Measurements from ENCODE around the gene RCHY1. TPM values are rescaled to one million over a fixed set of nuclear protein-coding genes. Genes with fewer than 3 reads are reported as not detected.
"Not testable (repeated sequence)": the region's sequence is repeated elsewhere in the genome, so short reads cannot be mapped to it uniquely, and the experiment has no call there.

The RCHY1 gene
- total RNA-seq, 2 experiments from 2014 or later = 35.6 to 35.7 TPM

DNA sequence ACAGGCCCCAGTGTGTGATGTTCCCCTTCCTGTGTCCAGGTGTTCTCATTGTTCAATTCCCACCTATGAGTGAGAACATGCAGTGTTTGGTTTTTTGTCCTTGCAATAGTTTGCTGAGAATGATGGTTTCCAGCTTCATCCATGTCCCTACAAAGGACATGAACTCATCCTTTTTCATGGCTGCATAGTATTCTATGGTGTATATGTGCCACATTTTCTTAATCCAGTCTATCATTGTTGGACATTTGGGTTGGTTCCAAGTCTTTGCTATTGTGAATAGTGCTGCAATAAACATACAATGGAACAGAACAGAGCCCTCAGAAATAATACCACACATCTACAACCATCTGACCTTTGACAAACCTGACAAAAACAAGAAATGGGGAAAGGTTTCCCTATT is 19.7 kb upstream of the RCHY1 start:
- peaks cover 49% of the 10 kb centered on the region for H3K36me3 Mint-ChIP-seq (ENCODE audit: low read depth)
- DNase-seq, CTCF ChIA-PET, H3K27me3 Mint-ChIP-seq, H3K4me3 Mint-ChIP-seq, POLR2A ChIA-PET, H3K4me1 Mint-ChIP-seq, H3K27ac Mint-ChIP-seq: not testable (repeated sequence)
- H3K9me3 Mint-ChIP-seq = peaks cover 16% of the 10 kb centered on the region

DNA sequence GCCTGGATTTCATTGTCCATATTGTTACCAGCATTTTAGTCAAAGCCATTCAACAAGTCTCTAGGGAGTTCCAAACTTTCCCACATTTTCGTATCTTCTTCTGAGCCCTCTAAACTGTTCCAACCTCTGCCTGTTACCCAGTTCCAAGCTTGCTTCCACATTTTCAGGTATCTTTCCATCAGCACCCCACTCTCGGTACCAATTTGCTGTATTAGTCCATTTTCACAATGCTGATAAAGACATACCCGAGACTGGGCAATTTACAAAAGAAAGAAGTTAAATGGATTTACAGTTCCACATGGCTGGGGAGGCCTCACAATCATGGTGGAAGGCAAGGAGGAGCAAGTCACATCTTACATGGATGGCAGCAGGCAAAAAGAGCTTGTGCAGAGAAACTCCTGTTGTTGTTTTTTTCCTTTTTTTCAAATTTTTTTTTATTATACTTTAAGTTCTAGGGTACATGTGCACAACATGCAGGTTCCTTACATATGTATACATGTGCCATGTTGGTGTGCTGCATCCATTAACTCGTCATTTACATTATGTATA is 19.2 kb upstream of the RCHY1 start:
- H3K27me3 Mint-ChIP-seq, DNase-seq, H3K4me3 Mint-ChIP-seq, H3K4me1 Mint-ChIP-seq, H3K27ac Mint-ChIP-seq, CTCF ChIA-PET, POLR2A ChIA-PET: not testable (repeated sequence)
- Mint-ChIP-seq H3K9me3 (peaks cover 16% of the 10 kb centered on the region), H3K36me3 (ENCODE audit: low read depth) (peaks cover 49% of the 10 kb centered on the region)

DNA sequence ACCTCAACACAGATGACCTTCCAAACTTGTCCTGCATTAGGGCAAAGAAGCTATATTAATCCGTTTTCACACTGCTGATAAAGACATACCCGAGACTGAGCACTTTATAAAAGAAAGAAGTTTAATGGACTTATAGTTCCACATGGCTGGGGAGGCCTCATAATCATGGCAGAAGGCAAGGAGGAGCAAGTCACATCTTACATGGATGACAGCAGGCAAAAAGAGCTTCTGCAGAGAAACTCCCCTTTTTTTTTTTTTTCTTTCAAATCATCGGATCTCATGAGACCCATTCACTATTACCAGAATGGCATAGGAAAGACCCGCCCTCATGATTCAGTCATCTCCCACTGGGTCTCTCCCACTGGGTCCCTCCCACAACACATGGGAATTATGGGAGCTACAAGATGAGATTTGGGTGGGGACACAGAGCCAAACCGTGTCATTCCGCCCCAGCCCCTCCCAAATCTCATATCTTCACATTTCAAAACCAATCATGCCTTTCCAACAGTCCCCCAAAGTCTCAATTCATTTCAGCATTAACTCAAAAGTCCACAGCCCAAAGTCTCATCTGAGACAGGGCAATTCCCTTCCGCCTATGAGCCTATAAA is 17.4 kb upstream of the RCHY1 start:
- CTCF ChIA-PET = interaction anchor here (1.1 kb wide), 1 partner anchor 193 kb away, joined by 3 read pairs; the partner anchor contains the start of gene USO1
- not testable (repeated sequence) for DNase-seq, H3K27me3 Mint-ChIP-seq, H3K4me3 Mint-ChIP-seq, H3K27ac Mint-ChIP-seq, H3K4me1 Mint-ChIP-seq
- H3K9me3 Mint-ChIP-seq = peaks cover 16% of the 10 kb centered on the region
- peaks cover 63% of the 10 kb centered on the region for H3K36me3 Mint-ChIP-seq (ENCODE audit: low read depth)
- POLR2A ChIA-PET = interaction anchor here (1.0 to 1.2 kb wide), 2 partner anchors 19 to 26 kb away, joined by 3 read pairs; no protein-coding TSS in a partner anchor

DNA sequence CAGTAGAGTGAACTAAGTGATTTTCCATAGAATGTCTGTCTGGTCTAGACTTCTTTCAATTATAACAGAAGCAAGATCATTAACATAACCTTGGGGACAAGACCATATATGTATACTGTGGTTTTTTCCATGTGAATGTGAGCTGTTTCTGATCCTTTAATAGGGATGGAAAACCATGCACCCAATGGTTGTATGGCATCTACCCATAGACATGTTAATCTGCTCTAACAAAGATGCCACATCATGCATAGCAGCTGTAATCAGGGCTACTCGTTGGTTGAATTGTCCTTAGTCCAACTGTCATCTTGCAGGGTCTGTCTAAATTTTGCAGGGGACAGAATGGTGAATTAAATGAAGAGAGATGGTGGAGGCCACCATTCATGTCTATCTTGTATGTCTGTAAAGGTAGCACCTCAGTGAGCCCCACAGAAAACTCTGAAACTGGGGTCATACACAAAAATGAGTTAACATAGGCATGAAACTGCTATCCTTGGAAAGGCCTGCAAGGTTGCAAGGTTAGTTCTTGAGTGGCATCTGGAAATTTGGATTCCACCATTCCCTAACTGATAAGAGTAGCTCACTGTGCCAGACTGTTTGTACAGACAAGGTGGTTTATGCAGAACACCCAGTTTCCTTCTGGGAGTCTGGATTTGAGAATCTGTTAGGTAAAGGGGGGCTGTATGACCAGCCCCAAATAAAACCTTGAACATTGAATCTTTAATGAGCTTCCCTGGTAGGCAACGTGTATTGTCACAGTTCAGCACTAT is 16.5 kb upstream of the RCHY1 start:
- POLR2A ChIA-PET = interaction anchor here (1.0 kb wide), 1 partner anchor 18 kb away, joined by 3 read pairs; no protein-coding TSS in a partner anchor
- Mint-ChIP-seq H3K27ac (no peak overlapping the region), H3K9me3 (peaks cover 16% of the 10 kb centered on the region), H3K4me3 (no peak overlapping the region), H3K36me3 (ENCODE audit: low read depth) (peaks cover 71% of the 10 kb centered on the region), H3K27me3 (no peaks in the 10 kb centered on the region), H3K4me1 (peaks cover 3% of the 10 kb centered on the region)
- no peak for DNase-seq
- CTCF ChIA-PET = interaction anchor here (0.5 kb wide), 1 partner anchor 69 kb away, joined by 5 read pairs; no protein-coding TSS in a partner anchor

DNA sequence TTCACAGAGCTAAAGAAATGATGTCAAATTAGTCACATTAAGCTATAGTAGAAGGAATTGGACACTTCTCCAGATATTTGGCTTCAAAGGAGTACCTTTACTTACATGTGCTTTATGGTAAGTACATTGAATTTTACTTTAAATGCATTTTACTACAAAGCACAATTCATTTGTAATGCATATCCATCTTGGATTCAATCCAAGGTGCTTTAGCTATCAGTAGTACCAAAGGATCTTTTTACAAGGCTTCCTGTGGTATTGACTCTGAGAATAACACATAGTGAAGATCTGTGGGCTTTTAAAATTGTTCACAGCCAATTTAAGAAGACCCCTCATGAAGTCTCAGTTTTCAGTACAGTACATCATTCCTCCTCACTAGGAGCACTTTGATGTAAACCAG is 13.3 kb upstream of the RCHY1 start:
- Mint-ChIP-seq H3K27ac (no peak overlapping the region), H3K27me3 (no peaks in the 10 kb centered on the region), H3K4me3 (no peak overlapping the region), H3K36me3 (ENCODE audit: low read depth) (peaks cover 74% of the 10 kb centered on the region), H3K4me1 (peaks cover 11% of the 10 kb centered on the region), H3K9me3 (peaks cover 10% of the 10 kb centered on the region)
- CTCF ChIA-PET = no interaction called here
- POLR2A ChIA-PET = interaction anchor here (3.5 kb wide), 1 partner anchor 13 kb away, joined by 21 read pairs; the partner anchor contains the start of genes RCHY1 and THAP6
- no peak for DNase-seq

DNA sequence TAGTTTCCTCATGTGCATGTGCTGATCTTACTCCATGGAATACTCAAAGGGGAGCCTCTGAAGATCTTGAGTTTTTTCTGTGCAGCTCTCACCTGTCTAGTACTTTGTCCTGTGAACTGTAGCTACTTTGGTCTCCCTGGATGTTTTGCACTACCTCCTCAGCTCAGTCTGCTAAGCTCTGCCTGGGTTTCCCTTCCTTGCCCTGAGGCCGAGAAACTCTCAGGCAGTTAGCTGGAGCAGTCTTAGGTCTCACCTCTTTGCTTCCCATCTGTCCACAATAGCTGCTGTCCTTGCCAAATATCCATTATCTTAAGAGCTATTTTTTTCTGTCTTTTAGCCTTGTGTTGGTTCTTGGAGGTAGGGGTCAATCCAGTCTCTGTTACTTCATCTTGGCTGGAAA is 11.7 kb upstream of the RCHY1 start:
- H3K27me3 Mint-ChIP-seq = no peaks in the 10 kb centered on the region
- H3K9me3 Mint-ChIP-seq = peaks cover 2% of the 10 kb centered on the region
- ChIA-PET CTCF (no interaction called here), POLR2A (interaction anchor here (3.5 kb wide), 1 partner anchor 11 kb away, joined by 21 read pairs; the partner anchor contains the start of genes RCHY1 and THAP6)
- no peak overlapping the region for H3K27ac Mint-ChIP-seq
- H3K36me3 Mint-ChIP-seq (ENCODE audit: low read depth) = peaks cover 65% of the 10 kb centered on the region
- H3K4me1 Mint-ChIP-seq = peaks cover 11% of the 10 kb centered on the region
- DNase-seq = no peak
- no peak overlapping the region for H3K4me3 Mint-ChIP-seq

- H3K27ac Mint-ChIP-seq = no peak overlapping the region
- no peak overlapping the region for H3K4me3 Mint-ChIP-seq
- ChIA-PET POLR2A (interaction anchor here (3.5 kb wide), 1 partner anchor 10 kb away, joined by 21 read pairs; the partner anchor contains the start of genes RCHY1 and THAP6), CTCF (no interaction called here)
- H3K9me3 Mint-ChIP-seq = no peaks in the 10 kb centered on the region
- H3K36me3 Mint-ChIP-seq (ENCODE audit: low read depth) = peaks cover 67% of the 10 kb centered on the region
- DNase-seq = no peak
- H3K27me3 Mint-ChIP-seq = no peaks in the 10 kb centered on the region
- peaks cover 15% of the 10 kb centered on the region for H3K4me1 Mint-ChIP-seq
Measured at GRCh38 chr4:75525086-75525485, 10.9 kb upstream of the RCHY1 start.

GRCh38 chr4:75519452-75519851 is 5.2 kb upstream of the RCHY1 start:
- H3K27ac Mint-ChIP-seq, H3K27me3 Mint-ChIP-seq, POLR2A ChIA-PET, H3K9me3 Mint-ChIP-seq, DNase-seq, H3K4me3 Mint-ChIP-seq: not testable (repeated sequence)
- H3K4me1 Mint-ChIP-seq = peaks cover 35% of the 10 kb centered on the region
- H3K36me3 Mint-ChIP-seq (ENCODE audit: low read depth) = peaks cover 60% of the 10 kb centered on the region
- CTCF ChIA-PET = interaction anchor here (1.0 kb wide), 1 partner anchor 329 kb away, joined by 3 read pairs; no protein-coding TSS in a partner anchor

GRCh38 chr4:75516144-75516543 is 1.9 kb upstream of the RCHY1 start:
- Mint-ChIP-seq H3K27me3 (no peaks in the 10 kb centered on the region), H3K36me3 (ENCODE audit: low read depth) (peaks cover 45% of the 10 kb centered on the region), H3K27ac (no peak overlapping the region), H3K9me3 (no peaks in the 10 kb centered on the region), H3K4me1 (peaks cover 36% of the 10 kb centered on the region), H3K4me3 (no peak overlapping the region)
- POLR2A ChIA-PET = interaction anchor here (1.8 to 4.8 kb wide), 6 partner anchors 10 to 209 kb away, joined by 5 to 75 read pairs (median 22); partner anchors contain the start of genes G3BP2, ODAPH and USO1
- CTCF ChIA-PET = interaction anchor here (0.7 to 1.7 kb wide), 5 partner anchors 40 to 633 kb away, joined by 3 to 4 read pairs (median 3); partner anchors contain the start of gene USO1
- no peak for DNase-seq

GRCh38 chr4:75514949-75515612 is 878 bp upstream of the RCHY1 start:
- CTCF ChIA-PET = interaction anchor here (0.7 to 1.8 kb wide), 8 partner anchors 20 to 634 kb away, joined by 3 to 5 read pairs (median 4); partner anchors contain the start of genes ODAPH and USO1

DNA sequence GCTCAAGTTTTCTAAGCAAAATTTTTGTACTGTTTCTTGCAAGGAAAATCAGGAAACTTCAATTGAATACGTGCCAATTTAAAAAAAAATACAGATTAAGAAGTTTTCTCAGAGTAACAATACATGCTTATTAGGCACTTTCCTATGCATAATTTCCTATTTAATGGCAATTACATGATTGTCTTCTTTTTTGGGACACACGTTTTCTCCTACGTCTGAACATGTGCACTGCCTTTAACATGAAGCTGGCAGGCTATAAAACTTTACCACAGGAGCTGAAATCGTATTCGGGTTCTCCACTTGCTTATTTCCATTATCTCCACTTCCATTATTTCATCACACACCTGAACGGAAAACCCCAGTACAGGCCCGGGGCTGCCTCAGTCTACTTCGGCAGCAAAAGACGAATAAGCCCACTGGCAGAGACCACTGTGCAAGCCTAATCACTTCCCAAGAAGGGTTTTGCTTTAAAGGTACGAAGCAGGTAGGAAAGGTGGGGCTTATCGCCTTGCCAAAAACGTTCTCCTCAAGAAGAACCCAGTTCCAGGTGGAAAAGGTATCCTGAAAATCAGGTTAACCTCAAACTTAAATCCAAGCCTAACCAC is 575 bp downstream of the RCHY1 start:
- no peak for DNase-seq
- Mint-ChIP-seq H3K27ac (no peak overlapping the region), H3K4me1 (peaks cover 47% of the 10 kb centered on the region), H3K27me3 (no peaks in the 10 kb centered on the region), H3K4me3 (no peak overlapping the region), H3K9me3 (peaks cover 2% of the 10 kb centered on the region), H3K36me3 (ENCODE audit: low read depth) (peaks cover 45% of the 10 kb centered on the region)
- ChIA-PET POLR2A (interaction anchor here (0.7 to 4.8 kb wide), 16 partner anchors 8 to 793 kb away, joined by 3 to 75 read pairs (median 8); partner anchors contain the start of genes G3BP2, NAAA, ODAPH and STBD1), CTCF (interaction anchor here (1.0 to 1.8 kb wide), 6 partner anchors 8 to 332 kb away, joined by 3 to 8 read pairs (median 4); partner anchors contain the start of genes ODAPH and USO1)

More at GRCh38 chr4:75514949-75515612, 878 bp upstream of the RCHY1 start:
- DNase-seq = peak; percentile 44
- H3K4me1 Mint-ChIP-seq = peaks cover 41% of the 10 kb centered on the region
- no peak overlapping the region for H3K4me3 Mint-ChIP-seq
- H3K36me3 Mint-ChIP-seq (ENCODE audit: low read depth) = peaks cover 44% of the 10 kb centered on the region
- H3K27ac Mint-ChIP-seq = no peak overlapping the region
- POLR2A ChIA-PET = interaction anchor here (0.9 to 4.8 kb wide), 18 partner anchors 9 to 476 kb away, joined by 3 to 75 read pairs (median 6); partner anchors contain the start of genes G3BP2, NAAA, ODAPH and SDAD1
- no peaks in the 10 kb centered on the region for H3K27me3 Mint-ChIP-seq
- peaks cover under 1% of the 10 kb centered on the region for H3K9me3 Mint-ChIP-seq

Data from activated CD4-positive, alpha-beta memory T cell treated with anti-CD3 and anti-CD28 coated beads, Interleukin-2, amount 10 ng/mL, durations not matched to agents 7 days and 5 days (primary cell).